Measurements from ENCODE around the gene TWIST2.

TWIST2 gene

DNA sequence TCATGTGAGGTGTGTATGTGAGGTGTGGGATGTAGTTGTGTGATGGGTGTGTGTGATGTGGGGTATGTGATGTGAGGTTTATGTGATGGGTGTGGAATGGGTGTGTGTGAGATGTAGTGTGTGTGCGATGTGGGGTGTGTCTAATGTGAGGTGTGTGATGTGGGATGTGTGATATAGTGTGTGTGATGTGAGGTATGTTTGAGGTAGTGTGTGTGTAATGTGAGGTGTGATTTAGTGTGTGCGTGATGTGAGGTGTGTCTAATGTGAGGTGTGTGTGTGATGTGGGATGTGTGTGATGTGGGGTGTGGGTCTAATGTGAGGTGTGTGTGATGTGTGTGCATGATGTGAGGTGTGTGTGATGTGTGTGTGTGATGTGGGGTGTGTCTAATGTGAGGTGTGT, 55.3 kb downstream of the TWIST2 start:
- no peak for DNase-seq (ENCODE audit: low read depth in 2 of 2, low spot score in 1 of 2)

DNA sequence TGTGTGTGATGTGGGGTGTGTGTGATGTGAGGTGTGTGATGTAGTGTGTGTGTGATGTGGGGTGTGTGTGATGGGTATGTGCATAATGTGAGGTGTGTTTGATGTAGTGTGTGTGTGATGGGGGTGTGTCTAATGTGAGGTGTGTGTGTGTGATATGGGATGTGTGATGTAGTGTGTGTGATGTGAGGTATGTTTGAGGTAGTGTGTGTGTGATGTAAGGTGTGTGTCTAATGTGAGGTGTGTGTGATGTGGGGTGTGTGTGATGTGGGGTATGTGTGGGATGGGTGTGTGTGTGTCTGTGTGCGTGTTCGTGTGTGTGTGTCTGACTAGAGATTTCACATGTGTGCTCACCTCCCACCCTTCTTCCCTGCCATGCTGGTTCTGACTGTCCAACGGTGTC, 56.3 kb downstream of the TWIST2 start:
- no peak for DNase-seq (ENCODE audit: low read depth in 2 of 2, low spot score in 1 of 2)

DNA sequence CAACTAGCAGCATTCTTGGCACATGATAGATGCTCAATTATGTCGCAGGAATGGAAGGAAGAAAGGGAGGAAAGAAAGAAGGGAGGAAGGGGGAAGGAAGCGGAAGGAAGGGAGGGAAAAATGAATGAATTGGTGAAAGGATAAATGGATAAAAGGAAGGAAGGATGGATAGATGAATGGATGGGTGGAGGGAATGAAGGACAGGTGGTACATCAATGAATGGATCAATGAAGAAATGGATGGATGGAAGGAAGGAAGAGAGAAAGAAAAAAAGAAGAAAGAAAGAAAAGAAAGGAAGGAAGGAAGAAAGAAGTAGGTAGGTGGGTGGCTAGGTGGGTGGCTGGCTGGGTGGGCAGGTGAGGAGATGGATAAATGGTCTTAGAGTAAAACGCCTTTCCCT, 56.8 kb downstream of the TWIST2 start:
- no peak for DNase-seq (ENCODE audit: low read depth in 2 of 2, low spot score in 1 of 2)

DNA sequence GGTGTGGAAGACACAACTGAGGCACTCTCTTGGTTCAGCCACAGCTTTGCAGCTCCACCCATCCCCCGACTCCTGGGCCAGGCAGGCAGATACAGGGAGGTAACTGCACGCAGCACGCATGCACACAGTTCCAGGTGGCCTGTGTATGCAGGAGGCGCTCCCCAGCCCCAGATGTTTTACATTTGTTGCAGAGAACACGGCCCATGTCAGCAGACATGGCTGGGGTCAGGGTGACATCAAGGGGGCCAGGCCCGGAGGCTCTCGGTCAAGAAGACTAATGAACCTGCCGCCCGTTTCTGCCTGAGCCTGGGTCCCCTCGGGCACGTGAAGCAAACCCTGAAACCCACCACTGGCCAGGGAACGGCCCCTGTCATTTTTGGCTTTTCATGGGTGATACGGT, 57.3 kb downstream of the TWIST2 start:
- no peak for DNase-seq (ENCODE audit: low read depth in 2 of 2, low spot score in 1 of 2)

DNA sequence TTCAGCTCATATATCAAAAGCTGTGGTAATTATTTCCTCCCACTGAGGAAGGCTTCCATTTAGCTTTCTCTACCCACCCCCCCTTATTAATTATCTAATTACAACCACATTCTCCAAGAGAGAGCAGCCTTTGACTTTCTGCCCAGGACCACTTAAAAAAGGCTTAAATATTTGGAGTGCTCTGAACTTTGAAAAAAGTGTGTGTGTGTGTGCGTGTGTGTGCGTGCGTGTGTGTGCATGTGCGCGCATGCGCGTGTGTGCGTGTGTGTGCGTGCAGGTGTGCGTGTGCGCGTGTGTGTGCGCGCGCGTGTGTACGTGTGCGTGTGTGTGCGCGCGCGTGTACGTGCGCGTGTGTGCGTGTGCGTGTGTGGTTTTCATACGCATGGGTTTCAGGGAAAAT, 57.8 kb downstream of the TWIST2 start:
- DNase-seq (ENCODE audit: low read depth in 2 of 2, low spot score in 1 of 2) = no peak

DNA sequence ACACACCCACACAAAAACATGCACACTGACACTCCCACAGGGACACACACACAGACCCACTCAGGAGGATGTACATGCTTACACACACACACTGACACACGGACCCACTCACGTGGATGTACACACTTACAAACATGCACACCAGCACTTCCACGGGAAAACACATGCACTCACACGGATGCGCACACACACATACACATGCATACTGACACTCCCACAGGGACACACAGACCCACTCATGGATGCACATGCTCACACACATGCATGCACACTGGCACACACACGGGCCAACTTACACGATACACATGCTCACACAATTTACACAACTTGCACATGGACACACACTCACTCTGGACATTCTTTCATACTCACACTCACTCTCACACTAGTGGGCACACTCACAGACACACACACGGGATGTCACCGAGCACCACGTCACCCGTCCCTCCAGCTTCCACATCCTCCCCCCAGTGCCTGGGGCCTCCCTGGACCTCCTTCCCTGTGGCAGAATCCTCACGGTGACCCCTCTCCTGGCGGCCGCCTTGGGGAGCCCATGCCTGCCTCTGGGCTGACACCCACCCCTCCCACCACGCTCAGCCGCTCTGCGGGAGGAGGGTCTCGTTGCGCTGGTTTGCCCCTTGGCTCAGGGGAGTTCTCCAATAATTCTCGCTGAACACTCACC, 58.5 kb downstream of the TWIST2 start:
- DNase-seq (ENCODE audit: low read depth in 2 of 2, low spot score in 1 of 2) = no peak

DNA sequence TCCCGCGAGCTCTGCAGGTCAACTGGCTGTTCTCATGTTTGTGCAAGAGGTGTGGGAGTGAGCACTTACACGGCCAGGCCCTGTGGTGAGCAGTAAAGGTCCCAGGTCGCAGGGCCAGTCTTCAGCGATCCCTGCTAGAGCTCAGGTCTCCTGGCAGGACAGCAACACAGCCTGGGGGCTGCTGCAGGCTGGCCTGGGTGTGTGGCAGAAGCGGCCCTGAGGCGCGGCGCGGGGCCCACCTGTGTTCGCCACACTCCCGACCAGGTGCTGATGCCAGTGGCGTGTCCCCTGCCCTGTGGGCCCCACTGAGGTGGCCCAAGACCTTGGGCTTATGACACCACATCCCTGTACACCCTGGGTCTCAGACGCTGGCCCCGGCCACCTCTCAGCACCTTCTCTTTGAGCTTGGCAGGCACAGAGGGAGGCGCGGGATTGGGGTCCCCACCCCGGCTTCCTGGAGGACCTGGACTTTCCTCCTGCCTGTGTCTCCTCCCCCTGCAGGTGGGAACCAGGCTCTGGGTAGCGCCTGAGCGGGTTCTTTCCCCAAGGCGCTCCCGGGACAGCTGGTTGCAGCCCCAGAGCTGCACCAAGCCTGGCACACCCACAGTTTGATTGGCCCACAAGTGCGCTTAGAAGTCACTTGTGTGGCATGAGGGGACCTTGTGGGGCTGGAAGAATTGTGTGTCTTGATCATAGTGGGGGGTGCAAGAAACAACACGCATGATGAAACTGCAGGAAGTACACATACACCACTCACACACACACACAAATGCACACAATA, 59.2 kb downstream of the TWIST2 start:
- no peak for DNase-seq (ENCODE audit: low read depth in 2 of 2, low spot score in 1 of 2)

DNA sequence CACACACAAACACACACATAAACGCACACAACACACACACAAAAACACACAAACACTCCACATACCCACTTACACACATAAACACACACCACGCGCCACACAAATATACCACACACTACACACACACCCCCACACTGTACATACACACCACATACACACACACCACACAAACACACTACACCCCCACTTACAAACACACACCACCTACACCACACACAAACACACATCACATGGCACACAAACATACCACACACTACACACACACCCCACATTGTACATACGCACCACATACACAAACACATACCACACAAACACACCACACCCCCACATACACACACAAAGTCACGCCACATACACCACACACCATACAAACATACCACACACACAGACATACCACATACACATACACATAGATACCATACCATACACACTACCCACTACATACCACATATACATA, 59.9 kb downstream of the TWIST2 start:
- DNase-seq (ENCODE audit: low read depth in 2 of 2, low spot score in 1 of 2) = no peak

DNA sequence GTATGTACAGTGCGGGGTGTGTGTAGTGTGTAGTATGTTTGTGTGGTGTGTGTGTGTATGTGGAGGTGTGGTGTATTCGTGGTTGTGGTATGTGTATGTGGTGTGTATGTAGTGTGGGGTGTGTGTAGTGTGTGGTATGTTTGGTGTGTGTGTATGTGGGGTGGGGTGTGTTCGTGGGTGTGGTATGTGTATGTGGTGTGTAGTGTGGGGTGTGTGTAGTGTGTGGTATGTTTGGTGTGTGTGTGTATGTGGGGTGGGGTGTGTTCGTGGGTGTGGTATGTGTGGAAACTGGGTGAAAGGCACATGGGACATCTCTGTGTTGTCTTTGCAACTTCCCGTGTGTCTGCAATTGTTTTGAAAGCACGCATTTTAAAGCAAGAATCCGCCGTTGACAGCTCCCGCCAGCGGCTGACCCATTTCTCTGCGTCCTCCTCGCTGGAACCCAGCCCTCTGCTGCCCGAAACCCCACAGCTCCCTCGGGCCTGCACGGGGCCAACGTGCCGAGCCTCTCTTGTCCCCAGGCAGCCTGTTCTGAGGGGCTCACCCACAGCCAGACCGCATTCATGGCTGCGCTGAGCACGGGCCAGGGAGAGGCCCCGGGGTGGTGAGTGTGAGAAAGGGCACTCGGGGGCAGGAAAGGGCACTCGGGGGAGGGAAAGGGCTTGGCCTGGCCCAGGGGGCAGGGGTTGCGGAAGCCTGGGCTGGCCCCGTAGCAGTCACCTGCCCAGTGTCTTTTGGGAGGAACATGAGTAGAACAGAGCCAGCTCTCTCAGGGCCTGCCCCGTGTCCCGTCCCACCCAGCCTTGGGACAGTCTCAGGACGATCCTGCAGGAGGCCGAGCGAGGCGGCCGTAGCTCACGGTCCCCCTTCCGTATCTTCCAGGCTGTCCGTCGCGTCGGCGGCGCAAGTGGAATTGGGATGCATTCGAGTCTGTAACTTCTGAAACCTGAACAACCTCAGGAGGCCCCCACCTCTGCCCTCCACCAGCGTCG, 61.4 kb downstream of the TWIST2 start:
- no peak for DNase-seq (ENCODE audit: low read depth in 2 of 2, low spot score in 1 of 2)

DNA sequence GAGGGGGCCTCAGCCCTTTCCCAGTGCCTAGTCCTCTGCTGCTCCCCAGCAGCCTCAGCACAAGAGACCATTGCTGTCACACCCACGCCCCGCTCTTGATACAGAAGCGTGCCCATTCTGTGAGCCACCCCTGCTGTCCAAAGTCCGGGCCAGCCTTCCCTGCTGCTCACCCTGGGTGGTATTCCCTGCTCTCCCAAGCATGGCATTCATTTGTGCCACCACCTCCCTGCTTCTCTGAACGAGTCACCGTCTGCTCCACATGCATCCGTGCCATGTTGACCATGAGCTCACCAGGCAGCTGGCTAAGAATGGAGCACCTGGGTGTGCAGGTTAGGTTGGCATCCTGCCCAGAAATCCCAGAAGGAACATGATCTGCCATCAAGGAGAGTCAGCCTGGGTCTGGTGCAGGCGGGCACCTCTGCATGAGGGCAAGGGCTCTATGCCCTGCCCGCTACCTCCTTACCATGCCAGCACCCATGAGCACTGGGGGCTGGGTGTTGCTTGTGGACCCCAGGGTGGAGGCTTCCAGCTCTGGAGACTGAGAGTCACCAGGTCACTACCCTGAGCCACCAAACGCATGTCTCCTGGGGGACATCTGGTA, 63.0 kb downstream of the TWIST2 start:
- no peak for DNase-seq (ENCODE audit: low read depth in 2 of 2, low spot score in 1 of 2)

DNA sequence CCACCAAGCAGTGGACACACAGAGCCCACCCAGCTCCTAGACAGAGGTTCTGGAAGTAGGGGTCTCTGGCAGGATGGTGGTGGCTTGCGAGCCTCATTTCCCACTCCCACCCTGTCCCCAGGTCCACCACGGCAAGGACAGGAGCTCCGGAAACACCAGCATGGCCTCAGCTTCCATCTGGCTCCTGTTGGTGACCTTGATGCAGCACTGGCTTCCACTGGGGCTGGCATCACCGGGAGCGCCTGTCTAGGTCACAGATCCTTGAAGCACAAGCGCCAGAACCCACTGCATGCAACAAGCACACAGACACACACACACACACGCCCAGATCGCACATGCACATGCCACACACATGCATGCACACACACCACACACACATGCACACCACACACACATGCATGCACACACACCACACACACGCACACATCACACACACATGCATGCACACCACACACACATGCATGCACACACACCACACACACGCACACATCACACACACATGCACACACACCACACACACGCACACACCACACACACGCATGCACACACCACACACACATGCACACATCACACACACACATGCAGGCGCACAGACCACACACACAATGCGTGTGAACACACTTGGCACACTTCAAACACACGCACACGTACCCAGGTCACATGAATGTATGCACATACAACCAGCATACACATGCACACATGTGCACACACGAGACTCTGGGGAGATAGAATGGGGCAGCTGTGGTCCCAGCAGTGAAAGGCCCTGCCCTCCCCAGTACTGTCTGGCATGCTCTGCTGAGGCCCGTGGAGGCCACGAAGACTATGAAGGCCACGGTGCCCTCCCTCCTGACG, 63.7 kb downstream of the TWIST2 start:
- no peak for DNase-seq (ENCODE audit: low read depth in 2 of 2, low spot score in 1 of 2)

DNA sequence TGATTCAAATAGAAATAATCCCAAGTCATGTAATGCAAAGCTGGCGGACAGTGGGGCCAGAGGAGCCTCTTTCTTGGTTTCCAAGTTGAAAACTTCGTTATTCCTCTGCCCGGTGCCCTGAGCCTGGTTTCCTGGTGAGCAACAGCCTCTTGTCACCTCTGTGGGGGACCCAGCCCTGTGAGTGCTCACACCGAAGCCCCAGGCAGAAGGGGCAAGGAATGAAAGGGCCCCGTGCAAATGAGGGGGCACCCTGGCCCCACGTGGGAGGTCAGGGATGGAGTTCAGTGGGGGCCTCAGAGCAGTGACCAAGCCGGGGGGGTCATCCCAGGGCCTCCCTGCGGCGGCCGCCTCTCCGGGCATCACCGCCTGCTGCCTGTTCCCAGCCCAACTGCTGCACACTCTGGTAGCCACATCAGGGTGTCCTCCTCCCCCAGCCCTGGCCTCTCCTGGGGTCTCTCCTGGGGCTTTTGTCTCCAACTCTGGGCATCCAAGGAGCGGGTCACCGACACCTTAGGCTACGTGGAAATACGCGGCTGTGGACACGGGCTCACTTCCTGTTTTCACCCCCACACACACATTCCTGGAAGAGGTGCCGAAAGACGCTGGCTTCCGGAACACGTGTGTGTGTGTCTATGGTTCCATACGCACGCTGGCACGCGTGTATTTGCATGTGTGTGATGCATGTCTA, 64.5 kb downstream of the TWIST2 start:
- DNase-seq (ENCODE audit: low read depth in 2 of 2, low spot score in 1 of 2) = no peak

DNA sequence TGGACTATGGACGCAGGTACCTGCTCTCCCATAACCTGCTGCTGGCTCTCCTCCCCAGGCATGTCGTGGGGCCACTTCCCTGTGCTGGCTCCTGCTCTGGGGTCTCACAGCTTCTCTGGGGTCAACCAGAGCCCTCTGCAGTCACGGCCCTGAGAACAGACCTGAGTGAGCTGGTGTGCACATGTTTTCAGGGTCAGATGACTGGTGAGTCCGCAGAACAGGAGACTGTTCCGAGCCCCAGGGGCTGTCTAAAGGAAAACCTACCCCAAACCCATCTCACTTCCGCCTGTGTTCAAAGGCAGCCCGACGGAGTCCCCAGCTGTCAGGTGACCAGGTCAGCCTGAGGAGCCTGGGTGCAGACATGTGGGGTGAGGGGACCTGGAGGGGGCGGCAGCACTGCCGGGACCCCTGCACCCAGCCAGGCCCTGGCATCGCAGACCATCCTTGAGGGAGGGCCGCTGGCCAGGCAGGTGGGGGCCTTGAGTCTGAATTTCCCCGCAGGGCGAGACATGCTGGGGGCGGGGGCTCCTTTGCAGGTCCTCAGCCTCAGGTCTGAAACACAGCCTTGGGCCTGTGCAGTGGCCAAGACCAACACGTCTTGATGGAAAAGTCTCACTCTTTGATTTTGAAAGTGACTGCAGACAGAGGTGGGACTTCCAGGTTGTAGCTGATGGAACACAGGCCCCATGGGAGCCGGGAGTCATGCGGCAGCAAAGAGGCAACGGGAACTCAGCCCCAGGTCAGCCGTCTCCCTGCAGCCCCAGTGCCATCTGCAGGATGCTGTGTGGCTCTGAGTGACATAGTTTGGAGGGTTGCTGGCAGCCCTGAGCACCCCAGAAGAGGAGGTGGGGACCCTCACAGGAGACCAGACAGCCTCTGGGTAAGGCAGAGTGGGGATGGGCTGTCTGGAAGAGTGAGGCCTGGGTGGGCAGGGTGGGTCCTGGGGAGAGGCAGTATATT, 65.3 kb downstream of the TWIST2 start:
- DNase-seq (ENCODE audit: low read depth in 2 of 2, low spot score in 1 of 2) = no peak

DNA sequence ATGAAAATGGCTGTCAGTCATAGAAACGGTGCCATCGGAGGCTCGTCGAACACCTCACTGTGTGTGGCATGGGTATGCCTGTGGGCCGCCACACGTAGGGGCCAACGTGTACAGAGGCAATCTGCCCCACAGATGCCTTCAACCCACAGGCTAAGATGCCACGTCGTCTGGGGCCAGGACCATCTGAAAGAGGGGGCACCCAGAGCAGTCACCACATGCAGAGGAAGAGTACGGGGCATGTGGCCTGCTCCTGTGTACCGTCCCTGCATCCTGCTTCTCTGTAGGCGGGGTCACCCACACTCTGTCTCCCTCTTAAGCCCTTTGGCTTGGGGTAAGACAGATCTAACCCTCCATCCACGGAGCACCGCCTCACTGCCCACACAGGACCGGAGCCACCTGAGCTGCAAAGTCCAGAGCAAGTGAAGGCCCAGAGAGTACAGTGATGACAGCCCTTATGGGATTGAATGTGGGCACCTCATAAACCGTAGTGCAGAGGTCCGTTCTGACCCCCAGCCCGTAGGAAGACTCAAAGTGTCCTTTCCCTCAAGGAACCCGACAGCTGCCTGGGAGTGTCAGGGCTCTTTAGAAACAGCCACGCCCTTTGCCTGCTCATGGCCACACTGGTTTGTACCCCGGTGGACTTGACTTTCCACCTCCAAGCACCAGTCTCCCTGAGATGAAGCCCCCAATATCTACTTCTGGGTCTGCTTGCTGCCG, 66.2 kb downstream of the TWIST2 start:
- no peak for DNase-seq (ENCODE audit: low read depth in 2 of 2, low spot score in 1 of 2)

DNA sequence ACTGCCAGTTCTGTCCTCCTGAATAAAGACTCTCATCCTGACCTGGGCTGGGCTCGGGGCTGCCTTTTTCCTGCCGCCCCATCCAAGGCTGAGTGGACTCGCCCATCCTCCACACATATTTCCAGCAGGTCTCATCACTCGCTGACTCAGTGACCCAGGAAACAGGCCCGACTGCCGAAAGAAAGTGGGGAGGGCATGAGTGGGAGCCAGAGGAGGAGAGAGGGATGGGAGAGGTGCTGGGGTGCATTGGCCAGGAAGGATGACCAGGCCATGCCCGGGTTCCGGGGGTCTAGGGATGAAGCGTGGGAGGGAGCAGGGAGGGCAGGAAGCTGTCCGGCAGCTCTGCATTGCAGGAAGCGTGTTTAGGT, 66.7 kb downstream of the TWIST2 start:
- DNase-seq (ENCODE audit: low read depth in 2 of 2, low spot score in 1 of 2) = no peak

DNA sequence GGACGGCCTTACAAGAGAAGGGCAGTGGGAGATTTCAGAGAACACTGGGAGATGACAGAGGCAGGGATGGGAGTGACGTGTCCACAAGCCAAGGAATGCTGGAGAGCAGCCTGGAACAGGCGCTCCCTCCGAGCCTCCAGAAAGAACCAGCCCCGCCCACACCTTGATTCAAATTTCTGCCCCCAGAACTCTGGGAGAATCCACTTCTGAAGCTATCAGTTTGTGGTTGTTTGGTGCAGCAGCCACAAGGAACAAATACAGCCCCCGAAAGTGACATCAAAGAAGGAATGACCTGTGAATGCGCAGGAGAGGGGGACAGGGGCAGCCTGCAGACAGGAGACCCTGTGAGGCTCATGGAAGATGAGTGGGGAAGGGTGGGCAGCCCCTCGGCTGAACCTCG, 67.3 kb downstream of the TWIST2 start:
- DNase-seq (ENCODE audit: low read depth in 2 of 2, low spot score in 1 of 2) = no peak

DNA sequence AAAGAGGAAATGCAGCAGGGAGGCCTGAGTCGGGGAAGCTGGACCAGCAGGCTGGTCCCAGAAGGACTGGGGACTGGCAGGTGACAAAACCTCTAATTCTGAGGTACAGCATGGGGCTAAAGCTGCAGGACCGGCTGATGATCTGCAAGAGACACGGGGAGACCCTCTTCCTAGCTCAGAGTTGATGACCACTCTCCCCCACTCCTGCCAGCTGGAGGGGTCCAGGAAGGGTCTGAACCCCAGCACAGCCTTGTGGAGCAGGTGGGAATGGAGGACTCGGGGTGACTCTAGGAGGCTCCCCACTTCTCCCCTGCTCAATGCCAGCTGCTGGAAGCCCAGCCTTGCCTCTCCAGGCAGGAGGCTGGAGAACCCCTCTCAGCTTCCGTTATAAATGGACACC, 67.7 kb downstream of the TWIST2 start:
- DNase-seq (ENCODE audit: low read depth in 2 of 2, low spot score in 1 of 2) = no peak
